HepG2 (cell line): ENCODE results near the gene MACROD2. TPM values are rescaled to one million over a fixed set of nuclear protein-coding genes. Genes with fewer than 3 reads are reported as not detected.

Source experiments
- ATAC-seq: fragments of 200-7000 bp; cut with Tn5 transposase; 3 replicates; pipeline ENCODE4 v1.9.1; 2020; ENCODE audit warnings: mild to moderate bottlenecking, moderate library complexity
- BruUV-seq: library from RNA; stranded (reverse); fragments of 400-500 nt; replicated peaks from 2 replicates; lab custom pipeline; 2021; lab: Mats Ljungman, UMichigan
- CTCF ChIA-PET: fragments of 300-600 bp; formaldehyde crosslinking; extraction: SDS; loops from one replicate; lab custom pipeline; 2021; ENCODE audit warnings: low total read pairs, inconsistent platforms, low intra/inter-chr PET ratio; lab: Yijun Ruan, JAX
- POLR2A ChIA-PET: fragments of 350-600 bp; sonication (Branson Sonifier 250); formaldehyde crosslinking; loops from one replicate; lab custom pipeline; 2020; ENCODE audit warnings: antibody characterized with exemption, inconsistent platforms; lab: Yijun Ruan, JAX
- DNase-seq: peaks from one replicate; pipeline ENCODE4 v3.0.0-alpha.2; 2015; ENCODE audit warnings: low spot score
- FAIRE-seq: peaks from 3 replicates; lab custom pipeline; 2011; peaks lifted over from hg19 to GRCh38; lab: Jason Lieb, UNC
- H2AFZ ChIP-seq: one replicate; pipeline ENCODE4 v1.6.1; 2011; ENCODE audit warnings: low read length, inconsistent platforms
- H3K27ac ChIP-seq: fragments of 300-600 bp; 3 replicates; pipeline ENCODE4 v1.8.0; 2011; ENCODE audit warnings: mixed run types, mild to moderate bottlenecking, mixed read lengths, low read length, inconsistent platforms; ENCODE audit not compliant: insufficient read depth; ENCODE audit errors: extremely low read length
- H3K27me3 ChIP-seq, 2 experiments: fragments of 200-600 bp in 1 of 2; 2 replicates in 1 of 2; 3 replicates in 1 of 2; pipeline versions ENCODE4 v1.6.0 to v1.8.0; 2011; ENCODE audit warnings: low read length in 2 of 2, mild to moderate bottlenecking in 2 of 2, moderate library complexity in 2 of 2, inconsistent platforms in 1 of 2; ENCODE audit not compliant: insufficient read depth in 2 of 2, control insufficient read depth in 1 of 2
- H3K36me3 ChIP-seq, 2 experiments: fragments of 200-600 bp in 1 of 2; replicated peaks in 1 of 2; 2 replicates in 1 of 2; 3 replicates in 1 of 2; pipeline versions ENCODE4 v1.5.1 to v1.8.0; 2011; ENCODE audit warnings: low read length in 2 of 2, inconsistent platforms in 1 of 2; ENCODE audit not compliant: insufficient read depth in 2 of 2, control insufficient read depth in 1 of 2
- H3K4me1 ChIP-seq: 2 replicates; pipeline ENCODE4 v1.5.1; 2012; ENCODE audit warnings: low read length, inconsistent platforms; ENCODE audit not compliant: insufficient read depth
- H3K4me2 ChIP-seq: 2 replicates; pipeline ENCODE4 v1.6.0; 2011; ENCODE audit warnings: low read depth, low read length, inconsistent platforms
- H3K4me3 ChIP-seq, 3 experiments: fragments of 200-600 bp in 1 of 3; sonication (generic), shearing (Covaris generic) in 1 of 3; replicated peaks in 1 of 3; 2 replicates each; pipeline ENCODE4 v1.5.1; 2011 to 2016; ENCODE audit warnings: low read length in 3 of 3, inconsistent platforms in 2 of 3, low read depth in 2 of 3, mild to moderate bottlenecking in 2 of 3, control low read depth in 1 of 3, mixed read lengths in 1 of 3; ENCODE audit not compliant: insufficient read depth in 1 of 3
- H3K79me2 ChIP-seq: one replicate; pipeline ENCODE4 v1.6.1; 2011; ENCODE audit warnings: low read length, inconsistent platforms; ENCODE audit not compliant: insufficient read depth
- H3K9ac ChIP-seq: 2 replicates; pipeline ENCODE4 v1.6.0; 2011; ENCODE audit warnings: mild to moderate bottlenecking, low read depth, low read length, inconsistent platforms; ENCODE audit not compliant: insufficient read depth
- H3K9me3 ChIP-seq: 2 replicates; pipeline ENCODE4 v1.5.1; 2012; ENCODE audit warnings: mild to moderate bottlenecking, low read length
- H4K20me1 ChIP-seq: 2 replicates; pipeline ENCODE4 v1.6.0; 2011; ENCODE audit warnings: inconsistent platforms, mild to moderate bottlenecking, low read length, moderate library complexity; ENCODE audit not compliant: insufficient read depth
- ATF1 ChIP-seq: IDR thresholded peaks from 2 replicates; pipeline ENCODE4 v1.6.1; 2016; ENCODE audit warnings: mild to moderate bottlenecking, control low read depth
- CERS6 ChIP-seq: sonication (generic); formaldehyde crosslinking; IDR thresholded peaks from 2 replicates; pipeline ENCODE4 v1.5.0; 2020; ENCODE audit warnings: missing genetic modification reagents
- EHMT2 ChIP-seq: fragments of 200-600 bp; sonication (generic); IDR thresholded peaks from 2 replicates; pipeline ENCODE4 v1.7.0; 2017; ENCODE audit warnings: antibody characterized with exemption, low read depth, low read length, borderline replicate concordance
- ESRRA ChIP-seq: sonication (generic); formaldehyde crosslinking; IDR thresholded peaks from 2 replicates; pipeline ENCODE4 v1.5.1; 2020; ENCODE audit warnings: mild to moderate bottlenecking, low read depth, missing genetic modification reagents
- GLMP ChIP-seq: sonication (generic); formaldehyde crosslinking; IDR thresholded peaks from 2 replicates; pipeline ENCODE4 v1.9.0; 2021; ENCODE audit warnings: missing genetic modification reagents, mild to moderate bottlenecking, borderline replicate concordance
- HCFC1 ChIP-seq: fragments of 150-350 bp; IDR thresholded peaks from 2 replicates; pipeline ENCODE4 v1.6.1; 2014; ENCODE audit warnings: low read depth, low read length
- IKZF1 ChIP-seq: fragments of 450-650 bp; IDR thresholded peaks from 2 replicates; pipeline ENCODE4 v1.7.1; 2016
- JUNB ChIP-seq: sonication (generic); formaldehyde crosslinking; IDR thresholded peaks from 2 replicates; pipeline ENCODE4 v1.8.0; 2022; ENCODE audit warnings: missing genetic modification reagents, mild to moderate bottlenecking, borderline replicate concordance
- KDM4B ChIP-seq: sonication (generic); formaldehyde crosslinking; IDR thresholded peaks from 2 replicates; pipeline ENCODE4 v1.4.0; 2020; ENCODE audit warnings: missing genetic modification reagents
- MTF1 ChIP-seq: sonication (generic); formaldehyde crosslinking; IDR thresholded peaks from 2 replicates; pipeline ENCODE4 v1.5.0; 2020; ENCODE audit warnings: missing genetic modification reagents
- MYNN ChIP-seq: sonication (generic); formaldehyde crosslinking; IDR thresholded peaks from 2 replicates; pipeline ENCODE4 v1.4.0; 2020; ENCODE audit warnings: mild to moderate bottlenecking, low read depth, missing genetic modification reagents
- SIX1 ChIP-seq: sonication (generic); formaldehyde crosslinking; IDR thresholded peaks from 2 replicates; pipeline ENCODE4 v1.4.0; 2020; ENCODE audit warnings: missing genetic modification reagents, borderline replicate concordance
- TP53 ChIP-seq: sonication (generic); formaldehyde crosslinking; conservative IDR thresholded peaks from 2 replicates; pipeline ENCODE4 v1.4.0; 2020; ENCODE audit warnings: missing genetic modification reagents
- TRIM22 ChIP-seq: fragments of 450-650 bp; IDR thresholded peaks from 2 replicates; pipeline ENCODE4 v1.6.1; 2017
- ZBTB21 ChIP-seq: sonication (generic); formaldehyde crosslinking; IDR thresholded peaks from 2 replicates; pipeline ENCODE4 v1.4.0; 2020; ENCODE audit warnings: missing genetic modification reagents
- ZNF264 ChIP-seq: sonication (generic); formaldehyde crosslinking; IDR thresholded peaks from 2 replicates; pipeline ENCODE4 v1.4.0; 2020; ENCODE audit warnings: missing genetic modification reagents
- ZNF354B ChIP-seq: sonication (generic); formaldehyde crosslinking; IDR thresholded peaks from 2 replicates; pipeline ENCODE4 v1.8.0; 2022; ENCODE audit warnings: mild to moderate bottlenecking, missing genetic modification reagents
- ZNF430 ChIP-seq: sonication (generic); formaldehyde crosslinking; IDR thresholded peaks from 2 replicates; pipeline ENCODE4 v1.9.0; 2021; ENCODE audit warnings: mild to moderate bottlenecking, missing genetic modification reagents
- ZNF441 ChIP-seq: sonication (generic); formaldehyde crosslinking; IDR thresholded peaks from 2 replicates; pipeline ENCODE4 v1.7.0; 2021; ENCODE audit warnings: missing genetic modification reagents, borderline replicate concordance
- ZNF713 ChIP-seq: sonication (generic); formaldehyde crosslinking; IDR thresholded peaks from 2 replicates; pipeline ENCODE4 v1.4.0; 2020; ENCODE audit warnings: mild to moderate bottlenecking, missing genetic modification reagents
- ZSCAN30 ChIP-seq: sonication (generic); formaldehyde crosslinking; IDR thresholded peaks from 2 replicates; pipeline ENCODE4 v1.5.0; 2020; ENCODE audit warnings: mild to moderate bottlenecking, missing genetic modification reagents
- WGBS: methylation state at CpG from one replicate; pipeline ENCODE4 v1.1.6; 2017; ENCODE audit warnings: low lambda C conversion rate; 5-methylcytosine and 5-hydroxymethylcytosine counted together
- in situ Hi-C: cut with HindIII; loops from 2 replicates; pipeline ENCODE4 v1.10.0; 2017; ENCODE audit warnings: low pct_unique_long_range_greater_than_20kb; ENCODE audit not compliant: extremely low pct_ligation_motif_present
- intact Hi-C: fragments of 100-400 bp; cut with micrococcal nuclease; formaldehyde crosslinking; loops from one replicate; pipeline ENCODE4 v1.10.0; 2022; ENCODE audit not compliant: unreplicated experiment
- polyA plus RNA-seq, 8 experiments: library from polyadenylated mRNA; depleted of rRNA in 3 of 8; stranded (reverse) in 7 of 8; unstranded in 1 of 8; fragments of >200 nt; fragmentation: Illumina TruSeq in 4 of 8; extraction: Trizol in 4 of 8; gene quantifications; 2 replicates each; pipeline versions ENCODE4 v1.2.1 to v1.2.3, GENCODE V29; 2011 to 2016; ENCODE audit warnings: low read depth in 4 of 8, missing spikeins in 1 of 8, mixed read lengths in 1 of 8; ENCODE audit not compliant: insufficient read depth in 1 of 8
- total RNA-seq, 5 experiments: library from RNA; depleted of rRNA; stranded (reverse); fragments of >200 nt; fragmentation: Illumina TruSeq; extraction: Trizol; gene quantifications; 2 replicates each; pipeline ENCODE4 v1.2.3, GENCODE V29; 2016; ENCODE audit warnings: low read depth in 1 of 5
- TF ChIP-seq, protein P1 (sequence below): sonication (generic); formaldehyde crosslinking; IDR thresholded peaks from 2 replicates; pipeline ENCODE4 v1.5.0; 2020; ENCODE audit warnings: missing genetic modification reagents
- TF ChIP-seq, protein P2 (sequence below): sonication (generic); formaldehyde crosslinking; IDR thresholded peaks from 2 replicates; pipeline ENCODE4 v1.4.0; 2020; ENCODE audit warnings: missing genetic modification reagents; ENCODE audit errors: not compliant biosample characterization

MACROD2 gene
- total and polyA plus RNA-seq, 2 of the 13 experiments (the other 11 are each of a cell fraction or from before 2014, with no cell fraction given), result 0.13 to 0.51 TPM

DNA sequence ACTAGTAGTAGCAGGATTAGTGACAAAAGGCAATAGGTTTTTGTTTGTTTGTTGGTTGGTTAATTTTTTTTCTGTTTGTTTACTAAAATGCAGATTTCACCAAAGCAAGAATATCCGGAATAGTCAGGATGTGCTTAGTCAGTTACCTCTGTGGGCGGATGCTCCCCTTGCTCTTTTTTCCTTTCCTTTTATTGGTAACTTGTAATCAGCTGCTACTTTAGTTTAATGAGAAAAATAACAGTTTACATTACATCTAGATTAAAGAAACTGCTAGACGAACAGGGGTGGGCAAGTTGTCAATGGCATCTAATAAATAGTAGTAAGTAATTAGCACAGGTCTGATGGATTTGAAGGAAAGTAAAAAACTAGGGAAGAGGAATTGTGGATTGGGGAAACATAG, 989.0 kb downstream of the MACROD2 start:
- DNase-seq (no peak), ATAC-seq (no peak), FAIRE-seq (no peak)
- Histone ChIP-seq H3K36me3 (no peaks in the 10 kb centered on the region), H3K27ac (peak overlapping the region; percentile 95), H3K9me3 (peaks cover 33% of the 10 kb centered on the region), H3K4me3 (peak overlapping the region in 1 of 3 experiments; percentile 35; a peak in 1 of 6 replicates), H3K79me2 (no peaks in the 10 kb centered on the region), H2AFZ (no peak overlapping the region), H4K20me1 (no peaks in the 10 kb centered on the region), H3K27me3 (no peaks in the 10 kb centered on the region), H3K4me2 (peak overlapping the region; percentile 69), H3K9ac (peak overlapping the region; percentile 71), H3K4me1 (peaks cover 80% of the 10 kb centered on the region)
- POLR2A ChIA-PET, result interaction anchor here (0.7 to 4.9 kb wide), 7 partner anchors 9 to 647 kb away, joined by 3 to 59 read pairs (median 7); partner anchors contain the start of gene FLRT3
- CTCF ChIA-PET, result no interaction called here
- intact Hi-C loops, result loop anchor here (10.0 kb wide), 3 partner anchors 170 to 1750 kb away; partner anchors contain the start of gene SNRPB2
- no TSS peak for BruUV-seq
- in situ Hi-C loops, result no loop called here
- WGBS, result 65% methylated on average over 3 of the region's 3 CpGs
- TF ChIP-seq CERS6 (CRISPR knock-in tag), result no peak
- TF ChIP-seq TRIM22, result no peak
- no peak for TF ChIP-seq ESRRA (CRISPR knock-in tag)
- 0 out of 2 replicates have a peak, but pooled peaks have one; percentile 46 for TF ChIP-seq ZNF264 (CRISPR knock-in tag)
- TF ChIP-seq GLMP (CRISPR knock-in tag), result no peak
- TF ChIP-seq ZNF713 (CRISPR knock-in tag), result 0 out of 2 replicates have a peak, but pooled peaks have one; percentile 2
- 0 out of 2 replicates have a peak, but pooled peaks have one; percentile 7 for TF ChIP-seq ZNF430 (CRISPR knock-in tag)
- no peak for TF ChIP-seq SIX1 (CRISPR knock-in tag)
- TF ChIP-seq, protein P1, sequence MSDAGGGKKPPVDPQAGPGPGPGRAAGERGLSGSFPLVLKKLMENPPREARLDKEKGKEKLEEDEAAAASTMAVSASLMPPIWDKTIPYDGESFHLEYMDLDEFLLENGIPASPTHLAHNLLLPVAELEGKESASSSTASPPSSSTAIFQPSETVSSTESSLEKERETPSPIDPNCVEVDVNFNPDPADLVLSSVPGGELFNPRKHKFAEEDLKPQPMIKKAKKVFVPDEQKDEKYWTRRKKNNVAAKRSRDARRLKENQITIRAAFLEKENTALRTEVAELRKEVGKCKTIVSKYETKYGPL (CRISPR knock-in tag), result no peak
- TF ChIP-seq MTF1 (CRISPR knock-in tag), result no peak
- no peak for TF ChIP-seq JUNB (CRISPR knock-in tag)
- TF ChIP-seq IKZF1, result no peak
- no peak for TF ChIP-seq ZBTB21
- no peak for TF ChIP-seq TP53
- TF ChIP-seq, protein P2, sequence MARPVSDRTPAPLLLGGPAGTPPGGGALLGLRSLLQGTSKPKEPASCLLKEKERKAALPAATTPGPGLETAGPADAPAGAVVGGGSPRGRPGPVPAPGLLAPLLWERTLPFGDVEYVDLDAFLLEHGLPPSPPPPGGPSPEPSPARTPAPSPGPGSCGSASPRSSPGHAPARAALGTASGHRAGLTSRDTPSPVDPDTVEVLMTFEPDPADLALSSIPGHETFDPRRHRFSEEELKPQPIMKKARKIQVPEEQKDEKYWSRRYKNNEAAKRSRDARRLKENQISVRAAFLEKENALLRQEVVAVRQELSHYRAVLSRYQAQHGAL (CRISPR knock-in tag), result no peak
- TF ChIP-seq EHMT2, result no peak
- TF ChIP-seq ZNF441 (CRISPR knock-in tag), result no peak
- no peak for TF ChIP-seq ZSCAN30 (CRISPR knock-in tag)
- no peak for TF ChIP-seq ATF1 (CRISPR knock-in tag)
- TF ChIP-seq MYNN (CRISPR knock-in tag), result no peak
- no peak for TF ChIP-seq HCFC1
- TF ChIP-seq KDM4B, result no peak
- TF ChIP-seq ZNF354B (CRISPR knock-in tag), result no peak
